HUDEP-2 (cell line): ENCODE data around the gene COMTD1.
"Not testable (repeated sequence)": the region's sequence is repeated elsewhere in the genome, so short reads cannot be mapped to it uniquely, and the experiment has no call there.

Source experiments
- DNase-seq, 76 experiments: peaks; one replicate each; lab custom pipeline; 2025; ENCODE audit not compliant: unreplicated experiment in 76 of 76; lab: John Stamatoyannopoulos, UW

The COMTD1 gene

GRCh38 chr10:75197906-75198305 lies 37.9 kb downstream of the COMTD1 start:
- DNase-seq, result no peak

- no peak for DNase-seq
These were observed 38.7 kb downstream of the COMTD1 start for GRCh38 chr10:75197066-75197465.

GRCh38 chr10:75195035-75195763 lies 40.6 kb downstream of the COMTD1 start:
- no peak for DNase-seq

GRCh38 chr10:75194625-75195024 lies 41.1 kb downstream of the COMTD1 start:
- DNase-seq, result not testable (repeated sequence)

GRCh38 chr10:75191821-75192568 lies 43.8 kb downstream of the COMTD1 start:
- no peak for DNase-seq

- no peak for DNase-seq
These were observed 46.3 kb downstream of the COMTD1 start for GRCh38 chr10:75189266-75190096.

- not testable (repeated sequence) for DNase-seq
These were observed 47.2 kb downstream of the COMTD1 start for GRCh38 chr10:75188522-75188921.

GRCh38 chr10:75187961-75188426 lies 47.8 kb downstream of the COMTD1 start:
- peak in 53 of 76 experiments; percentile 6 to 67 (median 29) for DNase-seq

GRCh38 chr10:75186310-75186709 lies 49.4 kb downstream of the COMTD1 start:
- DNase-seq, result no peak
